ENCODE data around the gene DTD2. TPM values are rescaled to one million over a fixed set of nuclear protein-coding genes. Genes with fewer than 3 reads are reported as not detected.

Gene DTD2
- total and polyA plus RNA-seq, 2 of the 4 experiments (the other 2 are of a cell fraction): 16.9 to 24.9 TPM

- no peak overlapping the region for H3K4me3 ChIP-seq (ENCODE audit: insufficient read depth, low read depth, low read length)
- H2BK5ac ChIP-seq (ENCODE audit: low read depth, low read length, poor library complexity, severe bottlenecking): no peak overlapping the region
- no TSS peak for BruUV-seq (replicated peaks)
- no peak overlapping the region for H3K27ac ChIP-seq (ENCODE audit: insufficient read depth, low read length)
- no peak overlapping the region for H2AFZ ChIP-seq (replicated peaks; ENCODE audit: low read length, poor library complexity)
- H3K18ac ChIP-seq (ENCODE audit: low read depth, low read length): no peak overlapping the region
- H2AK9ac ChIP-seq (replicated peaks; ENCODE audit: low read depth, low read length, poor library complexity): no peak overlapping the region
- in situ Hi-C loops (cut with MboI; ENCODE audit: low sequenced_read_pairs): no loop called here
- no peak overlapping the region for H2BK20ac ChIP-seq (ENCODE audit: low read depth, low read length)
- H3K9me3 ChIP-seq (ENCODE audit: control insufficient read depth, insufficient read depth, low read length): no peaks in the 10 kb centered on the region
- no peak overlapping the region for H3K4me2 ChIP-seq (ENCODE audit: low read depth, low read length)
- no peaks in the 10 kb centered on the region; the same call in 1 of the 2 replicates for H4K20me1 ChIP-seq (ENCODE audit: insufficient read depth, low read length)
- no CpG with 5 or more reads among the region's 1 CpG for WGBS, 2 experiments (ENCODE audit: extremely low coverage in 2 of 2, insufficient read length in 1 of 2)
- DNase-seq (no peak), ATAC-seq (ENCODE audit: low read depth) (no peak)
- no peak overlapping the region for H2BK120ac ChIP-seq (ENCODE audit: low read depth, low read length)
- H3K9me1 ChIP-seq (ENCODE audit: insufficient read depth, low read length): peaks cover 4% of the 10 kb centered on the region; the same call in 1 of the 2 replicates
- no peak overlapping the region for H3K23ac ChIP-seq (ENCODE audit: low read depth, low read length)
- no peak overlapping the region for H3K56ac ChIP-seq (ENCODE audit: extremely low read depth, insufficient read depth, low read length)
- H3K4me1 ChIP-seq (ENCODE audit: control insufficient read depth, insufficient read depth, low read length): peaks cover 2% of the 10 kb centered on the region; the same call in 1 of the 2 replicates
- no peak overlapping the region for H2BK15ac ChIP-seq (ENCODE audit: low read depth, low read length)
- no peak for TF ChIP-seq POLR2A (IDR thresholded peaks at IDR 0.05; ENCODE audit: low read depth, low read length)
- no peak for TF ChIP-seq USF2 (IDR thresholded peaks at IDR 0.05; ENCODE audit: low read depth, low read length)
- TF ChIP-seq MXI1 (IDR thresholded peaks at IDR 0.05; ENCODE audit: borderline replicate concordance, low read depth, low read length): no peak
- no peak for TF ChIP-seq CTCF (conservative IDR thresholded peaks at IDR 0.05; ENCODE audit: low read depth, low read length)
- TF ChIP-seq BHLHE40 (IDR thresholded peaks at IDR 0.05; ENCODE audit: low read depth, low read length): no peak
- no peak for TF ChIP-seq CEBPB (IDR thresholded peaks at IDR 0.05; ENCODE audit: low read depth, low read length)
- TF ChIP-seq MAZ (IDR thresholded peaks at IDR 0.05; ENCODE audit: borderline replicate concordance, low read depth, low read length): no peak
- no peak for TF ChIP-seq ELK1 (IDR thresholded peaks at IDR 0.05; ENCODE audit: borderline replicate concordance, low read depth, low read length)
- H2AK5ac ChIP-seq (ENCODE audit: low read depth, low read length): no peak overlapping the region
- H4K5ac ChIP-seq (ENCODE audit: low read depth, low read length): no peak overlapping the region
- dilution Hi-C loops (cut with HindIII; ENCODE audit: low sequenced_read_pairs, unreplicated experiment): no loop called here
- H3K4ac ChIP-seq (ENCODE audit: low read depth, low read length): no peak overlapping the region
- no peaks in the 10 kb centered on the region for H3K27me3 ChIP-seq (ENCODE audit: control insufficient read depth, insufficient read depth, low read length)
- no peak overlapping the region for H4K91ac ChIP-seq (ENCODE audit: insufficient read depth, low read depth, low read length)
- H3K9ac ChIP-seq (ENCODE audit: low read depth, low read length): no peak overlapping the region
- POLR2A ChIA-PET (ENCODE audit: unreplicated experiment): no interaction called here
- no peak overlapping the region for H4K8ac ChIP-seq (ENCODE audit: low read depth in 2 of 2, low read length in 2 of 2)
- H3K36me3 ChIP-seq (ENCODE audit: control insufficient read depth, insufficient read depth, low read length): 0 out of 2 replicates have a peak, but pooled peaks cover 1% of the 10 kb centered on the region
- peaks cover 35 to 41% of the 10 kb centered on the region in 2 experiments for H3K79me1 ChIP-seq (ENCODE audit: low read depth in 1 of 2, low read length in 2 of 2)
- H3K14ac ChIP-seq (replicated peaks; ENCODE audit: low read depth, low read length): no peak overlapping the region
- CTCF ChIA-PET: interaction anchor here (0.6 kb wide), 1 partner anchor 397 kb away, joined by 3 read pairs; no protein-coding TSS in a partner anchor
- intact Hi-C loops (cut with micrococcal nuclease): no loop called here
Observed at GRCh38 chr14:31408421-31408820, 48.9 kb downstream of the DTD2 start.
